ENCODE results near the gene EZR.

EZR gene

DNA sequence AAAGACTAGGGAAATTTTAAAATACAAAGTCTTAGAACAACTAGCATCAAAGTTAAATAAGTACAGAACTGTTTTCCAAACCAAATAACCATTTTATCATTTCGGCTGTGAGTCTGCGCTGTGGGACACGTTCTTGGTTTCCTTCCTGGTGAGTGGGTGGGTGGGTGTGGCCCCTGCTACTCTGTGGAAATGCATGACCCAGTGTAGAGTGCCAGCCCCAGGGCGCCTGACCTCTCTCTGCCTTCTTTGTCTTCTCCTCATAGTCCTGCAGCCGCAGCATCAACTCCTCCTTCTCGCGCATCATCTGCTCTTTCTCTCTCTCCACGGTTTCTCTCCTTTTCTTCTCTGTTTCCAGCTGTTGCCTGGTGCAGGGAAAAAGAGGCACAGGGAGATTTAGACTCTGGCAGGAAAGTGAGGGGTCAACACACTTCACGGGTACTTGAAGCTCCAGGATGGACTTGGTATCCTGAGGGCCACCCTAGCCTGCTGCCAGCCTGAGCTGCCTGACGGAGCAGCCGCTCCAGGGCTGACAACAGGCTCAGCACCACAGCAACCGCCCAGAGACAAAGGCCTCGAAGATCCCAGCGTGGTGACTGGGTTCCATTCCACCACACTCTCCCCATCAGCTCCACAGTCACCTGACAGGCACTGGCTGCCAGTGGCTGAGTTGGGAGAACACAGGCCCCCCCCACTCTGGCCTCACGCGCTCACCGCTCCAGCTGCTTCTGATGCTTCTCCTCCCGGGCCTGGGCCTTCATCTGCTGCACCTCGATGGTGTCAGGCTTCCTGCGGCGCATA is 48.4 kb downstream of the EZR start:
- TF ChIP-seq CTCF (IDR thresholded peaks at IDR 0.05; ENCODE audit: insufficient read depth, low read depth, low read length, missing control alignments), result no peak
- no peak for DNase-seq (ENCODE audit: low read depth)
- H3K4me3 ChIP-seq (ENCODE audit: low read length), result no peak overlapping the region

DNA sequence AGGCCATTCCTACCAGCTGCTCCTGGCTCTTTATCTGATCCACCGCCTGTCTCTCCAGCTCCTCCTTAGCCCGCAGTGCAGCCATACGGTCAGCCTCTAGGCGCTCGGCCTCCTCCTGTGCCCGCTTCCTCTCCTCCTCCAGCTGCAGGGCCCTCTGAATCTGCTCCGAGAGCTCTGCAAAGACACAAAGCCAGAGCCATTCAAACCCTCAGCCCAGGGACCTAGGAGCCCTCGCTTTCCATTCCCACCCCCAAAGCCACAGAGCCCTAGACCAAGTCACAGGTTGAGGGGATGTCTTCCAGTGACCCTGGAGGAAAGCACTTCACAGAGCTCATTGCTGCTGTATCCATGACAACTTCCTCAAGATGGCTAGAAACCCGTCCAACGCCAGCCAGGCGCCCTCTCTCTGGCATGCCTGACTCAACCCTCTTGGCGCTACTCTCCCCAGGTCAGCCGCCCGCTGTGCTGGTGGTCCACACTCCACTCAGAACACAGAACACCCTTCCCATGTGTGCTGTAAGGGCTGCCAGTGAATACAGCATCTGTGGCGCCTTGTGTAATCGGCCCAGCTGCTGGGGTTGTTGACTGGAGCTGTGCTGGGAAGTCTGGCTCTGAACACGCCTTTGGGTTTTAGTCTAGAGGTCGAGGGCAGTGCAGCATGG is 49.3 kb downstream of the EZR start:
- DNase-seq (ENCODE audit: low read depth), result no peak
- no peak for TF ChIP-seq CTCF (IDR thresholded peaks at IDR 0.05; ENCODE audit: insufficient read depth, low read depth, low read length, missing control alignments)
- H3K4me3 ChIP-seq (ENCODE audit: low read length), result no peak overlapping the region

- no peak for TF ChIP-seq CTCF (IDR thresholded peaks at IDR 0.05; ENCODE audit: insufficient read depth, low read depth, low read length, missing control alignments)
- no peak overlapping the region for H3K4me3 ChIP-seq (ENCODE audit: low read length)
- no peak for DNase-seq (ENCODE audit: low read depth)
These were observed 49.9 kb downstream of the EZR start for GRCh38 chr6:158769234-158769770.

GRCh38 chr6:158768436-158768835 is 50.7 kb downstream of the EZR start:
- no peak for DNase-seq (ENCODE audit: low read depth)
- no peak overlapping the region for H3K4me3 ChIP-seq (ENCODE audit: low read length)
- no peak for TF ChIP-seq CTCF (IDR thresholded peaks at IDR 0.05; ENCODE audit: insufficient read depth, low read depth, low read length, missing control alignments)

DNA sequence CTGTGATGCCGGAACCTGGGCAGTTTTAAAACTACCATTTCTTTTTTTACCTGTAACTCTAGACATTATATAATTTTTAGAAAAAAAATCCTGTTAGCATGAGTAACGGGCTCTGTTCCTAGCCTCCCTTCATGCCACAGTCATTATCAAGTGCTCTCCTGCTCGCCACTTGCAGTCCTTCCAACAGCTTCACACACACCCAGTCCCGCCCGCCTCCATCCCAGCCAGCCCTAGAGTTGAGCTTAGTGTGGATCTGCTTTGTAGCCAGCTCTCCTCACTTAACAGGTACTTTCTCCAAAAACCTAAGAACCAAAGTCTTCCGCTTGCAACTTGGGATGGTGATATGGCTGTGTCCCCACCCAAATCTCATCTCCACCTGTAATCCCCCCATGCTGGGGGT is 51.5 kb downstream of the EZR start:
- DNase-seq (ENCODE audit: low read depth), result no peak
- no peak for TF ChIP-seq CTCF (IDR thresholded peaks at IDR 0.05; ENCODE audit: insufficient read depth, low read depth, low read length, missing control alignments)
- no peak overlapping the region for H3K4me3 ChIP-seq (ENCODE audit: low read length)

GRCh38 chr6:158766621-158767455 is 52.3 kb downstream of the EZR start:
- TF ChIP-seq CTCF (IDR thresholded peaks at IDR 0.05; ENCODE audit: insufficient read depth, low read depth, low read length, missing control alignments), result no peak
- no peak for DNase-seq (ENCODE audit: low read depth)
- no peak overlapping the region for H3K4me3 ChIP-seq (ENCODE audit: low read length)

Data from epithelial cell of esophagus (primary cell).